GM18951 (cell line): ENCODE data around the gene NTN4.

ENCODE experiments used
- POLR2A ChIP-seq: IDR thresholded peaks from 4 replicates; pipeline ENCODE4 v1.6.1; 2011; ENCODE audit warnings: mild to moderate bottlenecking; ENCODE audit not compliant: insufficient read length, insufficient read depth; ENCODE audit errors: extremely low read depth
- in situ Hi-C: fragments of 300-500 bp; cut with MboI; formaldehyde crosslinking; loops from one replicate; pipeline ENCODE4 v1.12.0; 2022; ENCODE audit warnings: low sequenced_read_pairs, mixed read lengths, inconsistent platforms; ENCODE audit not compliant: unreplicated experiment

Gene NTN4

GRCh38 chr12:95614390-95614982 lies 176.1 kb downstream of the NTN4 start:
- in situ Hi-C loops: no loop called here
- TF ChIP-seq POLR2A: no peak

DNA sequence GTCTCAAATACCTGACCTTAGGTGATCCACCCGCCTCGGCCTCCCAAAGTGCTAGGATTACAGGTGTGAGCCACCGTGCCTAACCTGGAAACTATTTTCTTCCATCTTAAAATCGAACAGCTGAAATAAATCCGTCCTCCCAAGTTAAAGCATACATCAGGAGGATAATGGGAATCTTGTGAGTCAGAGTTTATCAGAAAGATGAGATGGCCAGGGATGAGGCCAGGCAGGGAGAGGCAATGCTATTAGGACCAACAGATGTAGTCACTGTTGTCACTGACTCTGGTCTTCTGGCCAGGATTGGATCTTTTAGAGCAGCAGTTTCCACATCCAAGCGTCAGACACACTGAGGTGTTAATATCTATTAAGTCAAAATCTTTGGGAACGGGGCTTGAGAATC lies 177.5 kb downstream of the NTN4 start:
- TF ChIP-seq POLR2A: no peak
- in situ Hi-C loops: no loop called here

- in situ Hi-C loops: no loop called here
- TF ChIP-seq POLR2A: no peak
Observed at GRCh38 chr12:95611676-95612309, 178.8 kb downstream of the NTN4 start.

DNA sequence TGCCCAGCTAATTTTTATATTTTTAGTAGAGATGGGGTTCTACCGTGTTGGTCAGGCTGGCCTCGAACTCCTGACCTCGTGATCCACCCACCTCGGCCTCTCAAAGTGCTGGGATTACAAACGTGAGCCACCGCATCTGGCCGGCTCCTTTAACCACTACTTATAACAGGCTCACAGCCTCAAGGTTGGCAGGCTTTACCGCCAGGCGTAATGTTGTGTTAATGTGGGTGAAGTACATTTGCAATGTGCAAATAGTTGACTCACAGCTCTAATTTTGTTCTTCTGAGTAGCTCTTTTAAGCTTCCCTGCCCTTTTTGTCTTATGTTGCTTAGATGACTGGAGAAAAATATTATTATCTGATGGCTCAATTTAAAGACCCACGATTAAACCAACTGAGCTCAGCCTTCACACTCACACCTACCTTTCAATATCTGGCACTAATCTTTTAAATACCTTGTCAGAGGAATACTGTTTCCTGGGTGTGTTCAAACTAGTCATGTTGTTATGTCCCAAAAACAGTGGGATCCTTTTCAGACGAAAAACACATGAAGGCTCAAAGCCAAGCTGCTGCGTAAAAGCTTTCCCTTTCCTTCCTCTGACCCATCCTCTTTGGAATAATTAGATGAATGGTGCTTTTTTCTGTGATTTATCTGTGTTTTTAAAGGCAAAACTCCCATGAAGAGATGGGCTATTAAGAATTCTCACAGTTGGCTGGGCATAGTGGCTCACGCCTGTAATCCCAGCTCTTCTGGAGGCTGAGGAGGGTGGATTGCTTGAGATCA lies 182.1 kb downstream of the NTN4 start:
- no peak for TF ChIP-seq POLR2A
- in situ Hi-C loops: no loop called here
